H9 (cell line): ENCODE measurements around the gene NOX5. TPM values are rescaled to one million over a fixed set of nuclear protein-coding genes. Genes with fewer than 3 reads are reported as not detected.
A peak's percentile ranks its signal among the peaks of the same experiment; 100 is the strongest.

Source experiments
- DNase-seq: peaks from one replicate; pipeline ENCODE4 v3.0.0-alpha.2; 2017
- H2AFZ ChIP-seq: one replicate; pipeline ENCODE4 v1.6.1; 2013; ENCODE audit warnings: mild to moderate bottlenecking, low read length, control low read depth, moderate library complexity
- H2AK5ac ChIP-seq: 2 replicates; pipeline ENCODE4 v1.6.1; 2013; ENCODE audit warnings: low read length, control low read depth, mixed read lengths; ENCODE audit not compliant: insufficient read length
- H2BK120ac ChIP-seq: one replicate; pipeline ENCODE4 v1.6.1; 2013; ENCODE audit warnings: low read depth, mild to moderate bottlenecking, low read length, control low read depth, inconsistent platforms; ENCODE audit not compliant: poor library complexity, severe bottlenecking
- H2BK12ac ChIP-seq: 2 replicates; pipeline ENCODE4 v1.6.1; 2013; ENCODE audit warnings: low read length, control low read depth, mixed read lengths, low read depth; ENCODE audit not compliant: insufficient read length
- H2BK15ac ChIP-seq: 2 replicates; pipeline ENCODE4 v1.6.1; 2013; ENCODE audit warnings: low read depth, low read length, control low read depth
- H2BK20ac ChIP-seq: one replicate; pipeline ENCODE4 v1.6.1; 2013; ENCODE audit warnings: low read depth, mild to moderate bottlenecking, low read length, control low read depth, inconsistent platforms; ENCODE audit not compliant: poor library complexity, severe bottlenecking
- H2BK5ac ChIP-seq: 2 replicates; pipeline ENCODE4 v1.6.1; 2013; ENCODE audit warnings: low read length, control low read depth, mixed read lengths; ENCODE audit not compliant: insufficient read length
- H3K14ac ChIP-seq: 2 replicates; pipeline ENCODE4 v1.6.1; 2013; ENCODE audit warnings: low read length, control low read depth; ENCODE audit not compliant: insufficient read depth
- H3K18ac ChIP-seq: 2 replicates; pipeline ENCODE4 v1.6.1; 2013; ENCODE audit warnings: low read depth, mild to moderate bottlenecking, mixed read lengths, low read length, control low read depth; ENCODE audit not compliant: insufficient read length
- H3K23ac ChIP-seq: 2 replicates; pipeline ENCODE4 v1.6.1; 2013; ENCODE audit warnings: low read length, control low read depth, mixed read lengths, low read depth; ENCODE audit not compliant: insufficient read length
- H3K23me2 ChIP-seq: 2 replicates; pipeline ENCODE4 v1.6.1; 2013; ENCODE audit warnings: low read depth, mild to moderate bottlenecking, mixed read lengths, low read length, control low read depth; ENCODE audit not compliant: insufficient read length, poor library complexity, severe bottlenecking
- H3K27ac ChIP-seq: 2 replicates; pipeline ENCODE4 v1.5.1; 2013; ENCODE audit warnings: low read length, control low read depth, mixed read lengths, low read depth; ENCODE audit not compliant: insufficient read length
- H3K27me3 ChIP-seq: 2 replicates; pipeline ENCODE4 v1.6.1; 2013; ENCODE audit warnings: low read length, control low read depth, inconsistent platforms; ENCODE audit not compliant: insufficient read depth
- H3K4ac ChIP-seq: 2 replicates; pipeline ENCODE4 v1.6.1; 2013; ENCODE audit warnings: low read depth, mild to moderate bottlenecking, control low read depth, inconsistent platforms, low read length, moderate library complexity
- H3K4me1 ChIP-seq: 2 replicates; pipeline ENCODE4 v1.6.1; 2013; ENCODE audit warnings: low read length, control low read depth, inconsistent platforms; ENCODE audit not compliant: insufficient read depth
- H3K4me2 ChIP-seq: 2 replicates; pipeline ENCODE4 v1.6.1; 2013; ENCODE audit warnings: low read length, control low read depth, mixed read lengths; ENCODE audit not compliant: insufficient read length, insufficient read depth
- H3K56ac ChIP-seq: 2 replicates; pipeline ENCODE4 v1.6.1; 2013; ENCODE audit warnings: low read depth, mild to moderate bottlenecking, mixed read lengths, low read length, control low read depth; ENCODE audit not compliant: insufficient read length
- H3K79me1 ChIP-seq: 2 replicates; pipeline ENCODE4 v1.6.1; 2013; ENCODE audit warnings: low read depth, mild to moderate bottlenecking, moderate library complexity, low read length, control low read depth, inconsistent platforms; ENCODE audit not compliant: insufficient read depth, poor library complexity, severe bottlenecking
- H3K79me2 ChIP-seq: 2 replicates; pipeline ENCODE4 v1.6.1; 2013; ENCODE audit warnings: low read length, control low read depth, inconsistent platforms; ENCODE audit not compliant: insufficient read depth
- H3K9ac ChIP-seq: 2 replicates; pipeline ENCODE4 v1.6.1; 2013; ENCODE audit warnings: low read length, control low read depth, mixed read lengths; ENCODE audit not compliant: insufficient read length; ENCODE audit errors: extremely low read depth
- H3K9me3 ChIP-seq: one replicate; pipeline ENCODE4 v1.6.1; 2013; ENCODE audit warnings: low read depth, low read length, inconsistent platforms; ENCODE audit not compliant: control insufficient read depth
- H3T11ph ChIP-seq: one replicate; pipeline ENCODE4 v1.6.1; 2013; ENCODE audit warnings: mild to moderate bottlenecking, low read length, control low read depth, inconsistent platforms
- H4K20me1 ChIP-seq: one replicate; pipeline ENCODE4 v1.6.1; 2013; ENCODE audit not compliant: control insufficient read depth, insufficient read length, insufficient read depth
- H4K5ac ChIP-seq: 2 replicates; pipeline ENCODE4 v1.6.1; 2013; ENCODE audit warnings: low read depth, mild to moderate bottlenecking, mixed read lengths, low read length, control low read depth; ENCODE audit not compliant: insufficient read length
- H4K8ac ChIP-seq: replicated peaks from 2 replicates; pipeline ENCODE4 v1.6.1; 2013; ENCODE audit warnings: low read length, control low read depth, mixed read lengths, low read depth; ENCODE audit not compliant: insufficient read length
- H4K91ac ChIP-seq: 2 replicates; pipeline ENCODE4 v1.6.1; 2013; ENCODE audit warnings: low read depth, mild to moderate bottlenecking, moderate library complexity, mixed read lengths, low read length, control low read depth; ENCODE audit not compliant: insufficient read length
- H3K27ac Mint-ChIP-seq, 3 experiments: 2 replicates in 2 of 3; 3 replicates in 1 of 3; pipeline ENCODE4 v1.8.0; 2020 to 2021; ENCODE audit warnings: mixed read lengths in 3 of 3, mild to moderate bottlenecking in 1 of 3, moderate library complexity in 1 of 3
- H3K27me3 Mint-ChIP-seq: 2 replicates; pipeline ENCODE4 v1.8.0; 2021; ENCODE audit warnings: low read depth, mild to moderate bottlenecking, moderate library complexity, mixed read lengths
- H3K36me3 Mint-ChIP-seq, 3 experiments: 2 replicates in 2 of 3; 3 replicates in 1 of 3; pipeline ENCODE4 v1.8.0; 2020 to 2021; ENCODE audit warnings: low read depth in 3 of 3, mixed read lengths in 3 of 3; ENCODE audit not compliant: insufficient read depth in 1 of 3
- H3K4me1 Mint-ChIP-seq, 2 experiments: 2 replicates each; pipeline ENCODE4 v1.8.0; 2020; ENCODE audit warnings: mixed read lengths in 2 of 2
- H3K4me3 Mint-ChIP-seq, 2 experiments: 2 replicates in 1 of 2; 3 replicates in 1 of 2; pipeline ENCODE4 v1.8.0; 2020 to 2021; ENCODE audit warnings: mild to moderate bottlenecking in 2 of 2, mixed read lengths in 2 of 2, moderate library complexity in 1 of 2
- H3K9me3 Mint-ChIP-seq, 2 experiments: 2 replicates in 1 of 2; 3 replicates in 1 of 2; pipeline ENCODE4 v1.8.0; 2020; ENCODE audit warnings: mild to moderate bottlenecking in 2 of 2, mixed read lengths in 2 of 2, moderate library complexity in 1 of 2
- CTCF ChIP-seq: fragments of 200-600 bp; sonication (generic); conservative IDR thresholded peaks from 3 replicates; pipeline ENCODE4 v1.8.0; 2021; ENCODE audit warnings: antibody characterized with exemption, mild to moderate bottlenecking
- WGBS: extraction: QIAGEN DNeasy Blood & Tissue Kit; methylation state at CpG from one replicate; pipeline ENCODE4 v1.1.7; 2013; ENCODE audit warnings: missing lambda C conversion rate, low lambda C conversion rate, mixed read lengths; ENCODE audit not compliant: insufficient read length; ENCODE audit errors: extremely low coverage; 5-methylcytosine and 5-hydroxymethylcytosine counted together
- total RNA-seq: library from RNA; stranded (reverse); gene quantifications from 2 replicates; pipeline ENCODE4 v1.2.1, GENCODE V29; 2021

NOX5 gene
- total RNA-seq, 1 experiment from 2014 or later: 0.04 TPM

GRCh38 chr15:69089258-69089657 lies 74.8 kb downstream of the NOX5 start:
- Histone ChIP-seq H3K27me3 (no peaks in the 10 kb centered on the region), H2BK20ac (no peak overlapping the region), H2AFZ (no peak overlapping the region), H4K20me1 (no peaks in the 10 kb centered on the region), H4K8ac (no peak overlapping the region), H2AK5ac (no peak overlapping the region), H4K5ac (no peak overlapping the region), H3K23ac (no peak overlapping the region), H3K56ac (no peak overlapping the region), H3K4me2 (peak overlapping the region; percentile 81), H2BK5ac (no peak overlapping the region), H3K14ac (no peak overlapping the region), H3K79me2 (no peaks in the 10 kb centered on the region), H3K27ac (no peak overlapping the region), H3K4me1 (peaks cover 45% of the 10 kb centered on the region; the same call in 1 of the 2 replicates), H3K18ac (no peak overlapping the region), H2BK120ac (no peak overlapping the region), H3K9me3 (no peaks in the 10 kb centered on the region), H3K79me1 (no peaks in the 10 kb centered on the region), H3K23me2 (peaks cover 2% of the 10 kb centered on the region), H2BK12ac (no peak overlapping the region), H3T11ph (no peak overlapping the region), H3K9ac (no peak overlapping the region), H2BK15ac (no peak overlapping the region), H4K91ac (no peak overlapping the region), H3K4ac (no peak overlapping the region)
- Mint-ChIP-seq H3K4me3 (peak overlapping the region; percentile 8 to 50; a peak in 4 of 5 replicates), H3K4me1 (peaks cover 93 to 97% of the 10 kb centered on the region in 2 experiments), H3K27ac (peak overlapping the region; percentile 83 to 94 (median 94)), H3K9me3 (no peaks in the 10 kb centered on the region; a peak in 1 of 5 replicates), H3K36me3 (no peaks in the 10 kb centered on the region), H3K27me3 (peaks cover 20% of the 10 kb centered on the region)
- no CpG with 5 or more reads among the region's 5 CpGs for WGBS
- TF ChIP-seq CTCF: no peak
- peak; percentile 54 for DNase-seq
